ENCODE data around the gene ING5.

Gene ING5

GRCh38 chr2:241665731-241666440 lies 36.0 kb upstream of the ING5 start:
- ChIA-PET CTCF (interaction anchor here (0.7 to 1.6 kb wide), 3 partner anchors 9 to 107 kb away, joined by 3 to 8 read pairs (median 6); no protein-coding TSS in a partner anchor), POLR2A (ENCODE audit: low non-redundant PET) (no interaction called here)
- peak overlapping the region; percentile 71 for H3K27ac ChIP-seq
- TF ChIP-seq CTCF (conservative IDR thresholded peaks at IDR 0.05; ENCODE audit: low read depth): peak; percentile 23; the same call in 1 of the 2 replicates
- no peak for DNase-seq (ENCODE audit: low spot score)

GRCh38 chr2:241666627-241667400 lies 35.0 kb upstream of the ING5 start:
- ChIA-PET POLR2A (ENCODE audit: low non-redundant PET) (no interaction called here), CTCF (interaction anchor here (1.1 kb wide), 1 partner anchor 8 kb away, joined by 3 read pairs; no protein-coding TSS in a partner anchor)
- no peak overlapping the region for H3K27ac ChIP-seq
- DNase-seq (ENCODE audit: low spot score): no peak
- TF ChIP-seq CTCF (conservative IDR thresholded peaks at IDR 0.05; ENCODE audit: low read depth): no peak

GRCh38 chr2:241668354-241668753 lies 33.5 kb upstream of the ING5 start:
- POLR2A ChIA-PET (ENCODE audit: low non-redundant PET): no interaction called here
- DNase-seq (ENCODE audit: low spot score): no peak
- CTCF ChIA-PET: interaction anchor here (0.5 to 0.9 kb wide), 2 partner anchors 9 to 411 kb away, joined by 3 to 4 read pairs; no protein-coding TSS in a partner anchor
- TF ChIP-seq CTCF (conservative IDR thresholded peaks at IDR 0.05; ENCODE audit: low read depth): no peak
- no peak overlapping the region for H3K27ac ChIP-seq

- CTCF ChIA-PET: interaction anchor here (0.9 kb wide), 1 partner anchor 9 kb away, joined by 3 read pairs; no protein-coding TSS in a partner anchor
- no peak for TF ChIP-seq CTCF (conservative IDR thresholded peaks at IDR 0.05; ENCODE audit: low read depth)
- DNase-seq (ENCODE audit: low spot score): no peak
- POLR2A ChIA-PET (ENCODE audit: low non-redundant PET): no interaction called here
- H3K27ac ChIP-seq: no peak overlapping the region
Measured at GRCh38 chr2:241668839-241669238, 33.0 kb upstream of the ING5 start.

- ChIA-PET CTCF (no interaction called here), POLR2A (ENCODE audit: low non-redundant PET) (no interaction called here)
- no peak for TF ChIP-seq CTCF (conservative IDR thresholded peaks at IDR 0.05; ENCODE audit: low read depth)
- H3K27ac ChIP-seq: no peak overlapping the region
- DNase-seq (ENCODE audit: low spot score): no peak
Measured at GRCh38 chr2:241670333-241671110, 31.3 kb upstream of the ING5 start.

Data from RWPE1 (cell line).